ENCODE results near the gene TCF4.

The TCF4 gene

DNA sequence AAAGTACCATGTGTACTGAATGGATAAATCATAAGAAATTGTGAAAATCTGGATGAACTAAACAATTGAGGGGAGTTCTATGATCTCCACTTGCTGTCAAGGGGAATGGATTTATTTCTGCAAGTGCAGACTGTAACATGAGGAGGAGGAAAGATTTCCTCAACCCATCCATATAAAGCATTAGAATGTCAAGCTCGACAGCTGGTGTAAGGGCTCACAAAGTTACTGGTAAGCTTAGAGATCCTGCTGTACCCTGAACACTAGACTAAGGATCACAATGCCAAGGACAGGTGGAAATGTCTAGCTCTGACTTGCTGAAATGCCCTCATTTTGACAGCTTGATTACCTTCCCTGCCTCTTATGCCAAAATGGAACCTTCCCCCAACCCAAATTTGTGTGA, 125.3 kb downstream of the TCF4 start:
- TF ChIP-seq, protein P1, sequence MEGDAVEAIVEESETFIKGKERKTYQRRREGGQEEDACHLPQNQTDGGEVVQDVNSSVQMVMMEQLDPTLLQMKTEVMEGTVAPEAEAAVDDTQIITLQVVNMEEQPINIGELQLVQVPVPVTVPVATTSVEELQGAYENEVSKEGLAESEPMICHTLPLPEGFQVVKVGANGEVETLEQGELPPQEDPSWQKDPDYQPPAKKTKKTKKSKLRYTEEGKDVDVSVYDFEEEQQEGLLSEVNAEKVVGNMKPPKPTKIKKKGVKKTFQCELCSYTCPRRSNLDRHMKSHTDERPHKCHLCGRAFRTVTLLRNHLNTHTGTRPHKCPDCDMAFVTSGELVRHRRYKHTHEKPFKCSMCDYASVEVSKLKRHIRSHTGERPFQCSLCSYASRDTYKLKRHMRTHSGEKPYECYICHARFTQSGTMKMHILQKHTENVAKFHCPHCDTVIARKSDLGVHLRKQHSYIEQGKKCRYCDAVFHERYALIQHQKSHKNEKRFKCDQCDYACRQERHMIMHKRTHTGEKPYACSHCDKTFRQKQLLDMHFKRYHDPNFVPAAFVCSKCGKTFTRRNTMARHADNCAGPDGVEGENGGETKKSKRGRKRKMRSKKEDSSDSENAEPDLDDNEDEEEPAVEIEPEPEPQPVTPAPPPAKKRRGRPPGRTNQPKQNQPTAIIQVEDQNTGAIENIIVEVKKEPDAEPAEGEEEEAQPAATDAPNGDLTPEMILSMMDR (IDR thresholded peaks at IDR 0.05; ENCODE audit: low read depth, low read length), result no peak
- no peak overlapping the region for H3K4me3 ChIP-seq (ENCODE audit: low read depth, low read length)
- DNase-seq (ENCODE audit: low read depth, low spot score), result no peak
- in situ Hi-C loops (cut with HindIII; ENCODE audit: low sequenced_read_pairs), result no loop called here

- in situ Hi-C loops (cut with HindIII; ENCODE audit: low sequenced_read_pairs), result no loop called here
- no peak for DNase-seq (ENCODE audit: low read depth, low spot score)
- TF ChIP-seq, protein P1 (IDR thresholded peaks at IDR 0.05; ENCODE audit: low read depth, low read length), result no peak
- H3K4me3 ChIP-seq (ENCODE audit: low read depth, low read length), result no peak overlapping the region
Observed at GRCh38 chr18:55461848-55462247, 126.1 kb downstream of the TCF4 start.

GRCh38 chr18:55458456-55459203, 129.4 kb downstream of the TCF4 start:
- no peak for DNase-seq (ENCODE audit: low read depth, low spot score)
- TF ChIP-seq, protein P1 (IDR thresholded peaks at IDR 0.05; ENCODE audit: low read depth, low read length), result no peak
- in situ Hi-C loops (cut with HindIII; ENCODE audit: low sequenced_read_pairs), result no loop called here
- no peak overlapping the region for H3K4me3 ChIP-seq (ENCODE audit: low read depth, low read length)

DNA sequence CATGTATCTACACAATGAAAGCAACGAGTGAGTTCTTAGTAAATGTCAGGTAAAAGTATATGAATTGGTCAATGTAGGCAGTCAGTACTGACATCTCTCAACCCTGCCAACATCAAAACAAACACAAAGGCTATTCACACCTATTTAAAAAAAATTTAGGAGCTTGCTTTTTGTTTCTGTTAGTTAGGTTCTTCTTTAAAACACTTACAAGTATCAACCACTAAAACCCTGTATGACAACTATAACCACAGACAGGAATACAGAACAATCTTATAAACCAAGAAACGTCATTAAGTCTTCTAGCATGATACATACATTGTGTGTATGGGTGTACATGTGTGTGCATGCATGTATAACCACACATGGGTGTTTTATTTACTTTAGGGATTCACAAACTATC, 131.0 kb downstream of the TCF4 start:
- TF ChIP-seq, protein P1 (IDR thresholded peaks at IDR 0.05; ENCODE audit: low read depth, low read length), result no peak
- DNase-seq (ENCODE audit: low read depth, low spot score), result no peak
- no peak overlapping the region for H3K4me3 ChIP-seq (ENCODE audit: low read depth, low read length)
- in situ Hi-C loops (cut with HindIII; ENCODE audit: low sequenced_read_pairs), result no loop called here

GRCh38 chr18:55455938-55456337, 132.1 kb downstream of the TCF4 start:
- in situ Hi-C loops (cut with HindIII; ENCODE audit: low sequenced_read_pairs), result no loop called here
- no peak overlapping the region for H3K4me3 ChIP-seq (ENCODE audit: low read depth, low read length)
- DNase-seq (ENCODE audit: low read depth, low spot score), result peak; percentile 40
- TF ChIP-seq, protein P1 (IDR thresholded peaks at IDR 0.05; ENCODE audit: low read depth, low read length), result no peak

- H3K4me3 ChIP-seq (ENCODE audit: low read depth, low read length), result no peak overlapping the region
- no peak for DNase-seq (ENCODE audit: low read depth, low spot score)
- TF ChIP-seq, protein P1 (IDR thresholded peaks at IDR 0.05; ENCODE audit: low read depth, low read length), result no peak
- in situ Hi-C loops (cut with HindIII; ENCODE audit: low sequenced_read_pairs), result no loop called here
Observed at GRCh38 chr18:55453186-55453585, 134.8 kb downstream of the TCF4 start.

All from astrocyte of the spinal cord (primary cell).